ENCODE data around the gene MLLT3.

- TF ChIP-seq, protein P1, sequence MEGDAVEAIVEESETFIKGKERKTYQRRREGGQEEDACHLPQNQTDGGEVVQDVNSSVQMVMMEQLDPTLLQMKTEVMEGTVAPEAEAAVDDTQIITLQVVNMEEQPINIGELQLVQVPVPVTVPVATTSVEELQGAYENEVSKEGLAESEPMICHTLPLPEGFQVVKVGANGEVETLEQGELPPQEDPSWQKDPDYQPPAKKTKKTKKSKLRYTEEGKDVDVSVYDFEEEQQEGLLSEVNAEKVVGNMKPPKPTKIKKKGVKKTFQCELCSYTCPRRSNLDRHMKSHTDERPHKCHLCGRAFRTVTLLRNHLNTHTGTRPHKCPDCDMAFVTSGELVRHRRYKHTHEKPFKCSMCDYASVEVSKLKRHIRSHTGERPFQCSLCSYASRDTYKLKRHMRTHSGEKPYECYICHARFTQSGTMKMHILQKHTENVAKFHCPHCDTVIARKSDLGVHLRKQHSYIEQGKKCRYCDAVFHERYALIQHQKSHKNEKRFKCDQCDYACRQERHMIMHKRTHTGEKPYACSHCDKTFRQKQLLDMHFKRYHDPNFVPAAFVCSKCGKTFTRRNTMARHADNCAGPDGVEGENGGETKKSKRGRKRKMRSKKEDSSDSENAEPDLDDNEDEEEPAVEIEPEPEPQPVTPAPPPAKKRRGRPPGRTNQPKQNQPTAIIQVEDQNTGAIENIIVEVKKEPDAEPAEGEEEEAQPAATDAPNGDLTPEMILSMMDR (conservative IDR thresholded peaks at IDR 0.05 in 1 of 2, IDR thresholded peaks at IDR 0.05 in 1 of 2; ENCODE audit: extremely low read depth in 1 of 2, insufficient read depth in 1 of 2, low read depth in 1 of 2, low read length in 2 of 2): no peak
- TF ChIP-seq EZH2 (IDR thresholded peaks at IDR 0.05; ENCODE audit: borderline replicate concordance, low read length): no peak
These were observed 300.7 kb downstream of the MLLT3 start for GRCh38 chr9:20321423-20322082.

All from mammary epithelial cell (primary cell).